Measurements from ENCODE around the gene YIPF2.
"Not testable (repeated sequence)": the region's sequence is repeated elsewhere in the genome, so short reads cannot be mapped to it uniquely, and the experiment has no call there.

Gene YIPF2

GRCh38 chr19:10941649-10942048 is 13.2 kb upstream of the YIPF2 start:
- DNase-seq (ENCODE audit: low read depth) = not testable (repeated sequence)

- DNase-seq (ENCODE audit: low read depth) = peak; percentile 69
Measured at GRCh38 chr19:10936661-10937084, 8.2 kb upstream of the YIPF2 start.

- DNase-seq (ENCODE audit: low read depth) = no peak
Measured at GRCh38 chr19:10935371-10936059, 7.1 kb upstream of the YIPF2 start.

- DNase-seq (ENCODE audit: low read depth) = no peak
Measured at GRCh38 chr19:10929402-10929794, 959 bp upstream of the YIPF2 start.

DNA sequence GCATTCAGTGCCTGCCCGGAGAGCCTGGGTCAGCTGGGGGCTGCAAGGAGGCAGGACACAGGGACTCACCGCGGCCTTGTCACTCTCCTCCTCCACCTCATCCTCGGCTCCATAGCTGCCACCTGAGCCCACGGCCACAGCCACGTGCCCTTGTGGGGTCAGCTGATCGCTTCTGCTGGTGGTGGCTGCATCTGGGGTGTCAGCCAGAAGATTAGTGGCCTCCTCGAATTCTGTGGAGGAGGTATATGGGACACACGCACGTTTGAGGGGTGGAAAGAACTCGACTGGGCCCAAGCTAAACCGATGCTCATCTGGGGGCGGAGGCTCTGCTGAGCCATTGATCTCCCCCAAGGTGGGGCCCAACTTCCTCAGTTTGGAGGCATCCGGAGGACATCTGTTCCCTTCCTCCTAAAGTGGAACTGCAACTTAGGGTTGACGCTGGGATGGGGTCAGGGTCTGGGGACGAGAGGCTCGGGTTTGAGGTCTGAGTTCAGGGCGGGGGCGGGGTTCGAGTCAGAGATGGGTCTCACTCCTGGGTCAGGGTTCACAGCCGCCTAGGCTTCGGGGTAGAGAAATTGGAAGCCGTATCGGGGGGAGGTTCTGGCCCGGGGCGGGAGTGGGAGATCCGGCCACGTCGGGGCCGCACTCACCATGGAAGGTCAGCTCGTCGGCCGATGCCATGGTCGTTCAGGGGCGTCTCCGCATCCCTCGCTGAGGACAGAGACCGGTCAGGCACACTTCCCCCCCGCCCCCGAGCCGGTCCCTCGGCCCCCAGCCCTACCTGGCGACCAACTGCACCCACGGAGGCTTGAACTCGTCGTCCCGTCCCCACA is 493 bp downstream of the YIPF2 start:
- no peak for DNase-seq (ENCODE audit: low read depth)

DNA sequence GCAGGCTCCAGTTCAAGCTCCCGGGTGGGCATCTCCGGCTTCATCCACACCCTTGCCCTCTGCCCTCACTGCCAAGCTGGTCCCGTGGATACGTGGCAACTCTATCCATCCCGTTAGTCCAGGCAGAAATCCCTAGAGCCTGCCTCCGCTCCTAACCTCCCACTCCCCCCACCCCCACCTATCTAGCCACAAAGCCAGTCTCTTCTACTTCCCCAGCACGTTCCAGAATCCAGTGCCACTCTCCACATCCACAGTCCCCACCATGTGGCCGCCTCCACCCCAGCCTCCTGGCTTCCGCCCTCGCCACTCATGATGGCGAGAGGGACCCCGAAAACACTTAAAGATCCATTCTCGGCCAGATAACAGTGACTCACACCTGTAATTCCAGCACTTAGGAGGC is 3.8 kb downstream of the YIPF2 start:
- DNase-seq (ENCODE audit: low read depth) = no peak

DNA sequence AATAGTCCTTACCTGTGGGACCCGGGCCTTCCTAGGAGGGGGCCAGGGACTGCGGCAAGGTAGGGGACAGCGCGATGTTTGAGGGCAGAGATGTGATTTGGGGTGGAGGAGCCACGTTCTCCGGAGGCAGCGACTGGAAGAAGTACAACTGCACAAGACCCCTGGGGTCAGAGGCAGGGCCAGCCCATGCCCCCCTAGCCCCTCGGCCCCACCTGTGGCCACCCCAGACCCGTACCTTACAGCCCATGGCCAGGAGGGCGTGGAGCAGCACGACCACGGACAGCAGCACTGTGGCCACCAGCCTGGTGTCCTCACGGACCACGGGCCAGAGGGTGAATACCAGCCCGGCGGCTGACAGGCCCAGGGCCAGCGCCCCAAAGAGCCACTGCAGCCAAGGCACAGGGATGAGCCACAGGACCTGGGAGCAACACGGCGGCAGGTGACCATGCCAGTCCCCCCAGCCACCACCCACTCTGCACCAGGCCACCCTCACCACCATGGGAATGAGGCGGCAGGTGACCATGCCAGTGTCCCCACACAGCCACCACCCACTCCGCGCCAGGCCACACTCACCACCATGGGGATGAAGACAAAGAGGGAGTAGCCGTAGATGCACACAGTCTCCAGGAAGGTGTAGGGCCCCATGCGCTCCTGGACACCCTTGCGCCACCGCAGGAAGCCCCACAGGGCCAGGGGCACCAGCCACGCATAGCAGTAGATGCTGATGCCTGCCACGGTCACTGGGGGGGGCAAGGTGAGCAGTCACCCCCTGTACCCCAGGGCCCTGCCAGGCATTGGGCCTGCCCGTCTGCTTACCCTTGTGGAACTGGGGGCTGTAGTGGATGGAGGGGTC is 5.0 kb downstream of the YIPF2 start:
- DNase-seq (ENCODE audit: low read depth) = no peak

- DNase-seq (ENCODE audit: low read depth) = no peak
Measured at GRCh38 chr19:10922638-10923014, 5.8 kb downstream of the YIPF2 start.

DNA sequence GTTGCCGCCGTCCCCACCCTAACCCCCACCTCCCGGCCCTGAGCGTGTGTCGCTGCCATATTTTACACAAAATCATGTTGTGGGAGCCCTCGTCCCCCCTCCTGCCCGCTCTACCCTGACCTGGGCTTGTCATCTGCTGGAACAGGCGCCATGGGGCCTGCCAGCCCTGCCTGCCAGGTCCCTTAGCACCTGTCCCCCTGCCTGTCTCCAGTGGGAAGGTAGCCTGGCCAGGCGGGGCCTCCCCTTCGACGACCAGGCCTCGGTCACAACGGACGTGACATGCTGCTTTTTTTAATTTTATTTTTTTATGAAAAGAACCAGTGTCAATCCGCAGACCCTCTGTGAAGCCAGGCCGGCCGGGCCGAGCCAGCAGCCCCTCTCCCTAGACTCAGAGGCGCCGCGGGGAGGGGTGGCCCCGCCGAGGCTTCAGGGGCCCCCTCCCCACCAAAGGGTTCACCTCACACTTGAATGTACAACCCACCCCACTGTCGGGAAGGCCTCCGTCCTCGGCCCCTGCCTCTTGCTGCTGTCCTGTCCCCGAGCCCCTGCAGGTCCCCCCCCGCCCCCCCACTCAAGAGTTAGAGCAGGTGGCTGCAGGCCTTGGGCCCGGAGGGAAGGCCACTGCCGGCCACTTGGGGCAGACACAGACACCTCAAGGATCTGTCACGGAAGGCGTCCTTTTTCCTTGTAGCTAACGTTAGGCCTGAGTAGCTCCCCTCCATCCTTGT is 6.4 kb downstream of the YIPF2 start:
- DNase-seq (ENCODE audit: low read depth) = no peak

DNA sequence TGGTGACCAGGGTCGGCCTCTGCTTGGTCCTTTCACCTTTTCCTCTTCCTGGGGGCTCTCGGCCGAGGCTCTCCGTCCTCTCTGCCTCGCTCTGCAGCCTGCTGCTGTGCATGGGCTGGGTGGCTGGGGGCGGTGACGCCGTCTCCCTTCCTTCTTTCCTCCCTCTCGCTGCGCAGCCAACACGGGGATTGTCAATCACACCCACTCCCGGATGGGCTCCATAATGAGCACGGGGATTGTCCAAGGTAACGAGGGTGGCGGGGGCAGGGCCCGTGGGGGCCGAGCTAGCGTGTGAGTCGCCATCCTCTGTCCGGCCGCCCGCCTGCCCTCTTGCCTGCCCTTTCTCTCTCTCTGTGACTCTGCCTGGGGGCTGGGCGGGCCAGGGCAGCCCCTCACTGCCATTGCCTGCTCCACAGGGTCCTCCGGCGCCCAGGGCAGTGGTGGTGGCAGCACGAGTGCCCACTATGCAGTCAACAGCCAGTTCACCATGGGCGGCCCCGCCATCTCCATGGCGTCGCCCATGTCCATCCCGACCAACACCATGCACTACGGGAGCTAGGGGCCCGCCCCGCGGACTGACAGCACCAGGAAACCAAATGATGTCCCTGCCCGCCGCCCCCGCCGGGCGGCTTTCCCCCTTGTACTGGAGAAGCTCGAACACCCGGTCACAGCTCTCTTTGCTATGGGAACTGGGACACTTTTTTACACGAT is 7.1 kb downstream of the YIPF2 start:
- no peak for DNase-seq (ENCODE audit: low read depth)

GRCh38 chr19:10920781-10921180 is 7.7 kb downstream of the YIPF2 start:
- no peak for DNase-seq (ENCODE audit: low read depth)

DNA sequence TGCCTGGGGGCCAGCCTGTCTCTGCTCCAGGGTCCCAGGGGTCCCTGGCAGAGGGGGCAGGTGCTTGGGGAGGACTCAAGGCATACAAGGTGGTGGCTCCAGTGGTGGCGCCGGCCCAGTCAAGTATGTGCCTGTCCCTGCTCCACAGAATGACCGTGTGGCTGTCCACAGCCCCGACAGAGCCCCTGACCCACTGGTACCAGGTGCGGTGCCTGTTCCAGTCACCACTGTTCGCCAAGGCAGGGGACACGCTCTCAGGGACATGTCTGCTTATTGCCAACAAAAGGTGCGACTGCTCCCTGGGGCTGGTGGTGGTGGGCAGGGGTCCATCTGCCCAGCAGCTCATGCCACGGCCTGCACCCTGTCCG is 8.2 kb downstream of the YIPF2 start:
- no peak for DNase-seq (ENCODE audit: low read depth)

- no peak for DNase-seq (ENCODE audit: low read depth)
Measured at GRCh38 chr19:10919352-10920287, 8.8 kb downstream of the YIPF2 start.

DNA sequence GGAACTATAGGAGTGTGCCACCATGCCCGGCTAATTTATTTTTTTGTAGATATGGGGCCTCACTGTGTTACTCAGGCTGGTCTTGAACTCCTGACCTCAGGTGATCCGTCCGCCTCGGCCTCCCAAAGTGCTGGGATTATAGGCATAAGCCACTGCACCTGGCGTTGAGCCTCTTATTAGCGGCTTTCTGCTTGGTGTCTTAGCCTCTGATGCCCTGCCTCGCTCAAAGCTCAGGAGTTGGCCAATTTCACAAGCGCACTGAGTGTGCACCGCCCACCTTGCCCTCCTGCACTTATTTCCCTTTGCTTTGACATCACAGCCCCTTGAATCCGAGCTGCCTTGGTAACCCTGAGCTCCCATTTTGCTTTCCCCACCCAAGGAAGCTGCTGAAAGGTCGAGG is 10.1 kb downstream of the YIPF2 start:
- DNase-seq (ENCODE audit: low read depth) = no peak

DNA sequence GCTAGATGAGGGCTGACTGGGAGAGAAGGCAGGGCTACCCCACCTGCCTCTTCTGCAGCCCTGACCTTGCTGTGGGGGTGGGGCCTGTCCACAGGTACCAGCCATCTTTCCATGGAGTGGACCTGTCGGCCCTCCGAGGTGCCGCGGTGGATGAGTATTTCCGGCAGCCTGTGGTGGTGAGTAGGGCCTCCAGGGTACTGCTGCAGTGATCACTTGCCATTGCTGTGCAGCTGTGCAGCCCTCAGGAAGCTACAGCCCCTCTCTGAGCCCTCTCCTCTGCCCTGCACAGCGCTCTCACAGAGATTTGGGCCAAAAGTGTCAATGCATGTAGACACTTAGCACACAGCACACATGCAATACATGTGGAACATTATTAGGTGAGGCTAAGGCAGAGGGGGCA is 11.8 kb downstream of the YIPF2 start:
- DNase-seq (ENCODE audit: low read depth) = no peak

DNA sequence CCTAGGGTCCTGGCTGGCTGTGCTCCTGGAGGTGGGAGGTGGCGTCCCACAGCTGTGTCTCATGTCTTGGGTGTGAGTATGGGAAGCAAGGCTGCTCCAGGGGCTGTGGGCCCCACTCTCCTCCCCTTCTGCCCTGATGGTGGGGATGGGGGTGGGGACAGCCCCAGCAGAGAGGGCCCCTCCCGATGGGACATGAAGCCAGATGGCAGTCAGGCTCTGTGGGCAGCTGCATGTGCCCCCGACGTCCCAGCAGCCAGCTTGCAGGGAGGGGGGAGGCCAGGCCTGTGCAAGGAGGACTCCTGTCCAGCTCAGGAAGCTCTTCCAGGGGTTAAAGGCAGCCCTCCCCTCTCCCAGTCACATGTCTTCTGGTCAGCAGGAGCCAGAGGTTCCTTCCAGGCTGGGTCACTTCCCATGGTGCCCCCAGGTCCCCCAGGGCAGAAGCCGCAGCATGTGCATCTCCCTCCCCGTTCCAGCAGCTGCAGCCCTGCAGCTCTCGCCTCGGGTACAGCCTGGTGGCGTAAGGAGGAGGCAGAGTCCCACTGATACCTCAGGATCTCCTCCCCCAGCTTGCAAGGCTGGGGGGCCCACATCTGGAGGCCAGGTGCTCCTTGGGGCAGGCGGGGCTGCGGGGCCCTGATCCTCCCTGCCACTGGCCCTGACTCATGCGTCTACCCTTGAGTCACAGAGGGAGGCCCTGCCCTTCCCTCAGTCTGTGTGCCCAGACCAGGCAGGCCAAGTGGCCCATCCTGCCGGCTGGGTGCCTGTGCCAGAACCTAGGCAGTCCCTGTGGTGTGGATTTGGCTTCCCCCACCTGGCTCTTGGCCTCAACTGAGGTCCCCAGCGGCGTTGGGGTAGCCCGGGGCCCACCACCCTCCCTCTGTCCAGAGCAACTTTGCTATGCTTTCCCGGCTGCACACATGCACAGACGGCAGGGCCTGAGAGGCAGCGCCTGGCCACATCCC is 13.0 kb downstream of the YIPF2 start:
- DNase-seq (ENCODE audit: low read depth) = peak; percentile 92

- no peak for DNase-seq (ENCODE audit: low read depth)
Measured at GRCh38 chr19:10913716-10914340, 14.6 kb downstream of the YIPF2 start.

GRCh38 chr19:10912619-10913018 is 15.8 kb downstream of the YIPF2 start:
- DNase-seq (ENCODE audit: low read depth) = no peak

Data from HS-5 (cell line).